Activated naive CD8-positive, alpha-beta T cell treated with anti-CD3 and anti-CD28 coated beads, Interleukin-2, amount 50 U/mL, for 24 hours (primary cell): ENCODE data around the gene LRIT1.

ENCODE experiments used
- ATAC-seq: fragments of 150-1000 bp; cut with Tn5 transposase; one replicate; pipeline ENCODE4 v1.10.0; 2021
- DNase-seq: peaks from one replicate; pipeline ENCODE4 v3.0.0; 2021
- H3K27ac Mint-ChIP-seq: one replicate; pipeline ENCODE4 v1.8.0; 2021; ENCODE audit warnings: mild to moderate bottlenecking, mixed read lengths
- H3K27me3 Mint-ChIP-seq: one replicate; pipeline ENCODE4 v1.8.0; 2021; ENCODE audit warnings: mixed read lengths
- H3K36me3 Mint-ChIP-seq: one replicate; pipeline ENCODE4 v1.8.0; 2021; ENCODE audit warnings: low read depth, mixed read lengths
- H3K4me1 Mint-ChIP-seq: one replicate; pipeline ENCODE4 v1.8.0; 2021; ENCODE audit warnings: mixed read lengths
- H3K4me3 Mint-ChIP-seq: one replicate; pipeline ENCODE4 v1.8.0; 2021; ENCODE audit warnings: mild to moderate bottlenecking, moderate library complexity, mixed read lengths
- H3K9me3 Mint-ChIP-seq: one replicate; pipeline ENCODE4 v1.8.0; 2021; ENCODE audit warnings: mixed read lengths

The LRIT1 gene

DNA sequence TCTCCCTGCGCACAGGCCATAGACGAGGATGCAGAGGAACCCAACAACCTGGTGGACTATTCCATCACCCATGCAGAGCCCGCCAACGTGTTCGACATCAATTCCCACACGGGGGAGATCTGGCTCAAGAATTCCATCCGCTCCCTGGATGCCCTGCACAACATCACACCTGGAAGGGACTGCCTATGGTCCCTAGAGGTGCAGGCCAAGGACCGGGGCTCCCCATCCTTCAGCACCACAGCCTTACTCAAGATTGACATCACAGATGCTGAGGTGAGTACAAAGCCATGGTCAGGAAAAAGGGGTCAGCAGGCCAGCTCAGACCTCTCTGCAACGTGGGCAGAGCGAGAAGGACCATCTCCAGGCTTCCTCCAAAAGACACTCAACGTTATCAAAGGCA lies 28.3 kb downstream of the LRIT1 start:
- ATAC-seq, result no peak
- no peaks in the 10 kb centered on the region for H3K27me3 Mint-ChIP-seq
- no peaks in the 10 kb centered on the region for H3K9me3 Mint-ChIP-seq
- H3K4me1 Mint-ChIP-seq, result no peaks in the 10 kb centered on the region
- no peak overlapping the region for H3K4me3 Mint-ChIP-seq
- no peak for DNase-seq
- H3K27ac Mint-ChIP-seq, result no peak overlapping the region
- no peaks in the 10 kb centered on the region for H3K36me3 Mint-ChIP-seq

DNA sequence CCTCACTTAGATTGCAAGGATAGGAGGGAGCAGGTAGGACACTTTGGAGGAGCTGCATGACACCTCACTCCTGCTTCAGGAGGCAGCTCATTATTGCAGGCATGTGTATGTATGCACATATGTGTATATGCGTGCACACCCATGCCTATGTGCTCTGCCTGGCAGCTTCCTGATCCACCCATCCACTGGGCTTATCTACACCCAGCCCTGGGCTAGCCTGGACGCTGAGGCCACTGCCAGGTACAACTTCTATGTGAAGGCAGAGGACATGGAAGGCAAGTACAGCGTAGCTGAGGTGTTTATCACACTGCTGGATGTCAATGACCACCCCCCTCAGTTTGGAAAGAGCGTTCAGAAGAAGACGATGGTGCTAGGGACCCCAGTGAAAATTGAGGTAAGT lies 29.3 kb downstream of the LRIT1 start:
- no peaks in the 10 kb centered on the region for H3K36me3 Mint-ChIP-seq
- H3K9me3 Mint-ChIP-seq, result no peaks in the 10 kb centered on the region
- no peak overlapping the region for H3K4me3 Mint-ChIP-seq
- peaks cover 3% of the 10 kb centered on the region for H3K27me3 Mint-ChIP-seq
- no peak for ATAC-seq
- DNase-seq, result no peak
- H3K27ac Mint-ChIP-seq, result no peak overlapping the region
- H3K4me1 Mint-ChIP-seq, result no peaks in the 10 kb centered on the region

DNA sequence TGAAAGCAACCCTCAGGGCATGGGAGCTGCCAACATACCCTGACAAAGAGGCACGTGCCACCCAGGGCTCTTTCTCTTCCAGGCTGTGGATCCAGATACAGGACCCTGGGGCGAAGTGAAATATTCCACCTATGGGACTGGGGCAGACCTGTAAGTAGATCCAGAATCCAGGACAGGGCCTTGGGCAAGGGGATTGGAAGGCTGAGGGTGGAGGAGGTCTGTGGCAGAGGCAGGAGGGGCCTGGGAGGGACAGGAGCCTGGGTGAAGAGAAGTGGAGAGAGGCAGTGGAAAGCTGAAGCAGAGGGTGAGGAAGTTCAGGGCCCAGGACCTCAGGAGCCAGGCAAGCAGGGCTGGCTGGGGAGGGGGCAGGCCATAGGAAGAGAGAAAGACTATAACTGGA lies 29.8 kb downstream of the LRIT1 start:
- H3K36me3 Mint-ChIP-seq, result no peaks in the 10 kb centered on the region
- ATAC-seq, result no peak
- H3K4me3 Mint-ChIP-seq, result no peak overlapping the region
- no peaks in the 10 kb centered on the region for H3K9me3 Mint-ChIP-seq
- peaks cover 5% of the 10 kb centered on the region for H3K27me3 Mint-ChIP-seq
- H3K4me1 Mint-ChIP-seq, result no peaks in the 10 kb centered on the region
- H3K27ac Mint-ChIP-seq, result no peak overlapping the region
- DNase-seq, result no peak

DNA sequence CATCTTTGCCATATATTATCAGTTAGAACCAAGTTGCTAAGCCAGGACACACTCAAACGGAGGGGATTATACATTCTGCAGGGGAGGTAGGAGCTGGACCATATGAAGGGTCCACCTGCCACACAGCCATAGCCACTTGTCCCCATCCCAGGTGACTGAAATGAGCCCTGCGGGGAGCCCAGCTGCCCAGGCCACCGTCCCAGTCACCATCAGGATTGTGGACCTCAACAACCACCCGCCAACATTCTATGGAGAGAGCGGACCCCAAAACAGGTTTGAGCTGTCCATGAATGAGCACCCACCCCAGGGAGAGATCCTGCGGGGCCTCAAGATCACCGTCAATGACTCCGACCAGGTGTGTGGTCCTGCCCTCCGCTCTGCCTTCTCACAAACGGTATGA lies 33.3 kb downstream of the LRIT1 start:
- DNase-seq (no peak), ATAC-seq (no peak)
- no peaks in the 10 kb centered on the region for H3K36me3 Mint-ChIP-seq
- peaks cover 5% of the 10 kb centered on the region for H3K27me3 Mint-ChIP-seq
- H3K27ac Mint-ChIP-seq, result no peak overlapping the region
- H3K9me3 Mint-ChIP-seq, result no peaks in the 10 kb centered on the region
- no peak overlapping the region for H3K4me3 Mint-ChIP-seq
- H3K4me1 Mint-ChIP-seq, result no peaks in the 10 kb centered on the region

DNA sequence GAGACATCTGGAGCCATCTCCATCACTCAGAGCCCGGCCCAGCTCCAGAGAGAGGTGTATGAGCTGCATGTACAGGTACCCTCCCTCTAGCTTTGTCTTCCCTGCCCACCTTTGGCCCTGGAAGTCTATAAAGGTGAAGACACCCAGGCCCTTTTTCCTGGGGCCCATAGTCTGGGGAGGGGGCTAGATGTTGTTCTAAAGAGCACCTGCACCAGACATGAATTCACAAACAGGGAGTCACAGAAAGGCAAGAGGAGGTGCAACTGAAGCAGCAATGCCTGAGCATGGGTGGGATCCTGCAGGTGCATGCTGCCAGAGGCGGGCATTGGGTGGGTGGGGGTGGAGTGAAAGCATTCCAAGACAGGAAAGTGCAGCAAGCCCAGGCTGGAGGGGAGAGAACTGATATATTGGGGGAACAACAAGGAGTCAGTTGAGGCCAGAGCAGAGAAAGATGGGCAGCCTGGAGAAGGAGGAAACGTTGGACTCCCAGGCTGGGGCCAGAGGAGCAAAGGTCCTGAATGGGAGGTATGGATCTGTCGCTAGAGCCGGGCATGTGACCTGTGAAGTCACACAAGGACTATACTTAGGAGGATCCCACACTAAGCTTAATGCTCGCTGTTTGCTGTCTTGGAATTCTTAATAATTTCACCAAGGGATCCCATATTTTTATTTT lies 35.4 kb downstream of the LRIT1 start:
- no peak for ATAC-seq
- Mint-ChIP-seq H3K27ac (no peak overlapping the region), H3K9me3 (no peaks in the 10 kb centered on the region), H3K27me3 (peaks cover 5% of the 10 kb centered on the region), H3K4me3 (no peak overlapping the region), H3K36me3 (no peaks in the 10 kb centered on the region), H3K4me1 (no peaks in the 10 kb centered on the region)
- no peak for DNase-seq

DNA sequence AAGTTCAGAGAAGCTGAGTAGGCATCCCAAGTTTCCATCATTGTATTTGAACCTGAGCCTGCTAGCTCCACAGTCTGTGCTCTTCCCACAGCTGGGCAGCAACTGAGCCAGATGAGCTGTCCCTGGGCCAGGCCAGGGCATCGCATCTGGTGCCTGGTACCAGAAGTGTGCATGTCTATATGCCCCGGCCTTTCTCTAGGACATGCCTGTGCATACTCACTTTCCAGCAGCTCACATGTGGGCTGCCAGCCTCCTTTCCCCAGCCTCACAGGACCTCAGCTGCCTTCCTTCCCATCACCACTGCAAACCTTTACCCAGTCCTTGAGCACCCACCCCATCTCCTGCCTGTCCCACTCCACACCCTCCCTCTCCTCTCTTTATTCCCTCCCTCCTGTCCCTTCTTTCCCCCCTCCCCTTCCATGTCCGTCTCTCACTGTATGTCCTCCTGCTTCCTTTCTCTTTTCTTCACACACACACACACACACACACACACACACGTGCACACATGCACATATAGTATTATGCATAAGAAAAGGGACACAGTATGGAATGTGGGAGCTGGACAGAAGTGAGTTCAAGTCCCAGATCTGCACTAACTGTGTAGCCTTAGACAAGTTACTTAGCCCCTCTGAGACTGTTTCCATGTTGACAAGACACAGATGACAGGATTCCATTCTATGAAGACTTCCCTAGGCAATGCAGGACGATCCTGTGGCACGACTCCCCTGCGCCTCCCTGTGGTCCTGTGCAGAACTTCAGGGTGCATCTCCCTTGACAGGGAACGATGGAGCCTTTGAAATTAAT lies 36.1 kb downstream of the LRIT1 start:
- H3K9me3 Mint-ChIP-seq, result no peaks in the 10 kb centered on the region
- no peak overlapping the region for H3K27ac Mint-ChIP-seq
- no peaks in the 10 kb centered on the region for H3K36me3 Mint-ChIP-seq
- H3K27me3 Mint-ChIP-seq, result peaks cover 5% of the 10 kb centered on the region
- DNase-seq (peak; percentile 77), ATAC-seq (peak; percentile 79)
- no peaks in the 10 kb centered on the region for H3K4me1 Mint-ChIP-seq
- no peak overlapping the region for H3K4me3 Mint-ChIP-seq

DNA sequence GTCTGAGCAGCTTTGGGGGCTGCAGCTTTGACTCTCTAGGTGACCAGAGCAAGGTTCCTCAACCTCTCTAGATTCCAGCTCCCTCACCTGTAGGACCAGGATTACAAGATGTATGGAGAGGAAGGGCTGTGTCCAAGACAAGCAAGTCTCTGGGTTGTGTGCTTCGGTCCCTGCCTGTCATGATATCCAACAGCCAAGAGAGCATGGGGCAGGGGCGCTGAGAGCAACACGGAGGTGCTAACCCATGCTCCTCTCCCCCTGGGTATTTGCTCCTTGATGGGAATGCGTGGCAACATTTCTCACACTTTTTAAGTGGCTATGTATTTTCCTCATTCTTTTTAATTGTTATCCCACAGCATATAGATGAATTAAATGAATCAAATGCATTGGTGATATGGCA lies 36.7 kb downstream of the LRIT1 start:
- H3K9me3 Mint-ChIP-seq, result no peaks in the 10 kb centered on the region
- H3K36me3 Mint-ChIP-seq, result no peaks in the 10 kb centered on the region
- H3K4me1 Mint-ChIP-seq, result no peaks in the 10 kb centered on the region
- DNase-seq (no peak), ATAC-seq (no peak)
- no peak overlapping the region for H3K27ac Mint-ChIP-seq
- H3K27me3 Mint-ChIP-seq, result peaks cover 5% of the 10 kb centered on the region
- no peak overlapping the region for H3K4me3 Mint-ChIP-seq

DNA sequence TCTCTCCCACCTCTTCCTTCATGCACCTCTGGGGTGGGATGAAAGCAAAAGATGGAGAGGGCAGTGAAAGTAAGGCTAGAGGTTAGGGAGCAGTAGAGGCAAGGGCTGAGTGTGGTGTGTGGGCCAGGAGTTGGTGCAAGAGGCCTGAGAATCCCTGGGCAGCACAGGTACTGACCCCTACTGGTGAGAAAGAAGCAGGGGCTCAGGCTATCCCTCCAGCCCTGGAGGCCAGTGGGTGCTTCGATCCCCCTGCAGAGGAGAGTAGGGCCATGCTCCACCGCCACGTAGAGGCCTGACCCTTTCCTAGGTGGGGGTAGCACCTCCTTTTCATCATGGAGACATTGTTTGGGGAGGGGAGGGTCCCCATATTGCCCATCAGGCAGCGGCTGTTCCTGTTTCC lies 37.2 kb downstream of the LRIT1 start:
- H3K4me1 Mint-ChIP-seq, result no peaks in the 10 kb centered on the region
- H3K4me3 Mint-ChIP-seq, result no peak overlapping the region
- ATAC-seq, result peak; percentile 20
- H3K36me3 Mint-ChIP-seq, result no peaks in the 10 kb centered on the region
- no peaks in the 10 kb centered on the region for H3K9me3 Mint-ChIP-seq
- H3K27me3 Mint-ChIP-seq, result peaks cover 5% of the 10 kb centered on the region
- H3K27ac Mint-ChIP-seq, result no peak overlapping the region
- DNase-seq, result no peak

DNA sequence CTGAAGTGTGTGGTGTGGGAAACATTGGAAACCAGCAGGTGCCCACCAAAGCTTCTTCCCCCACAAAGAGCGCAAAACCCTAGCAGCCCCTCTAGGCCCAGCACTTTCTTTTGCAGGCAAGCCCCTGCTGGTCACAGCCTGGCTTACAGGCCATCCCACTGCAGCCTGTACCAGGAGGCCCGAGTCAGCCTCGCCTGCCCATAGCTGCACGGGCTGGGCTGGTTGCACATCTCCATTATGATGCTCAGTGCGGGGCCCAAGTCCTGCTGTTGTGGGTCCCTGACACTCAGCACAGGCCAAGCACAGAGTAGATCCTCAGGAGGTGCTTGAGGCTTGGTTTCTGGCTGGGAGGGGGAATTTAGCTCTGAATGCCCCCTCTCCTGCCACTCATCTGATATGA lies 39.0 kb downstream of the LRIT1 start:
- no peaks in the 10 kb centered on the region for H3K4me1 Mint-ChIP-seq
- no peaks in the 10 kb centered on the region for H3K9me3 Mint-ChIP-seq
- no peak for ATAC-seq
- H3K36me3 Mint-ChIP-seq, result no peaks in the 10 kb centered on the region
- no peak overlapping the region for H3K4me3 Mint-ChIP-seq
- no peak overlapping the region for H3K27ac Mint-ChIP-seq
- peaks cover 11% of the 10 kb centered on the region for H3K27me3 Mint-ChIP-seq
- no peak for DNase-seq

DNA sequence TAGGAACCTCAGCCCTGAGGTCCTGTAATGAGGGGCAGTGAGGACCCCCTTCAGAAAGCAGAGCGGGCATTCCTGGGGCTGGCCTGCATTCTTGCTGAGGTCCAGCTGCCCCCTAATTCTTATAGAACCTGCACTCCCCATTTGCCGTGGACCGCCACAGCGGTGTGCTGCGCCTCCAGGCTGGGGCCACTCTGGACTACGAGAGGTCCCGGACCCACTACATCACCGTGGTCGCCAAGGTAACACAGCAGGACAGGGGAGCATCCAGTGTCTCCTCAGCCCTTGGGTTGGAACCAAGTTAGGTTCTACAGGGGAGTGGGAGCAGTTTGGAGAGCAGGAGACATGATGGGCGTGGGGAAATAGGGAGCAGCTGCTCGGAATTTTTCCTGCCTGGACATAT lies 39.7 kb downstream of the LRIT1 start:
- no peak for DNase-seq
- ATAC-seq, result no peak
- no peaks in the 10 kb centered on the region for H3K36me3 Mint-ChIP-seq
- no peaks in the 10 kb centered on the region for H3K4me1 Mint-ChIP-seq
- H3K9me3 Mint-ChIP-seq, result no peaks in the 10 kb centered on the region
- H3K27me3 Mint-ChIP-seq, result peaks cover 8% of the 10 kb centered on the region
- H3K27ac Mint-ChIP-seq, result no peak overlapping the region
- H3K4me3 Mint-ChIP-seq, result no peak overlapping the region

DNA sequence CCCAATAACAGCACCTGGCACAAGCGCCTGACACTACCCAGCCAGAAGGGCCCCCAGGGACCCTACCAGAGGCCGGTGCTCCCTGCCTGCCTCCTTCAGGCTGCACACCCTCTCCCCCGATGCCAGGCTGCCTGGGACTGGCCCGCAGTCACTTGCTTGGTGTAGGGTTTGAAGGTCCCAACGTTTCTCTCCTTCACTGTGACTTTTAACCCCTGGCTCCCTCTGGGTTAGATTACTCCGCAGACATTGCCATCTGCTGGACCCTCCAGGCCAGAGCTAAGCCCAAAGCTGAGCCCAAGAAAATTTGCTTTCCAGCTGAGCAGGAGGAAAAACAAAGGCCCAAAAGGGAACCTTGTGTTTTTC lies 40.1 kb downstream of the LRIT1 start:
- Mint-ChIP-seq H3K27me3 (peaks cover 12% of the 10 kb centered on the region), H3K9me3 (no peaks in the 10 kb centered on the region), H3K27ac (no peak overlapping the region), H3K4me3 (no peak overlapping the region), H3K4me1 (no peaks in the 10 kb centered on the region), H3K36me3 (no peaks in the 10 kb centered on the region)
- no peak for DNase-seq
- no peak for ATAC-seq

DNA sequence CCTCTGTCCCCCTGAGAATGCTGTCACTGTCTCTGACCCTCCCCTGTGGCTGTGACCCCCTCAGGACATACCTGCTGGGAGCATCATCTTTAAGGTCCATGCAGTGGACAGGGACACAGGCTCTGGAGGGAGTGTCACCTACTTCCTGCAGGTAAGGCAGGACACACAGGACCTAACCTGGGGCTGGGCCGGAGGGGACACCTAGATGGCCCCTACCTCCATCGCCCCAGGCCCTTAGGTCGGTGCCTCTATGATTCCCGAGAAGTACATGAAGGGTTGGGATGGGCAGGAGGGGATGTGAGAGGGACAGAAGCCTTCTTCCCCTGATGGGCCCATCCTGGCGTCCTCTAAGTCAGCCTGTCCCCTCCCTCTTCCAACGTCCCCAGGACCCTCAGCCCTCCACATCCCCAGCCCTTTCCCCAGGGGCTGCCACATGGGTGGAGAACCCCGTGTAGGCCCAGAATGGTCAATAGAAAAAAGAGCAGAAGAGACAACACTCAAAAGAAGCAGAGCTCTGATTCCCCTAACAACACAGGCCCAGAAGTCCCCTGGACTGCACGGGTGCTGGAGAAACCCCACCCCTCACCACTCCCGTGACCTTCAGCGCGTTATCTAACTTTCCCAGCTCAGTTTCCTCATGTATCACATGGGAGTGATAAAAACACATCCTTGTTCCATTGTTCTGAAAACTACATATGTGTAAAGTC lies 40.7 kb downstream of the LRIT1 start:
- H3K27ac Mint-ChIP-seq, result no peak overlapping the region
- H3K36me3 Mint-ChIP-seq, result no peaks in the 10 kb centered on the region
- no peaks in the 10 kb centered on the region for H3K9me3 Mint-ChIP-seq
- H3K4me1 Mint-ChIP-seq, result no peaks in the 10 kb centered on the region
- H3K4me3 Mint-ChIP-seq, result no peak overlapping the region
- DNase-seq (no peak), ATAC-seq (no peak)
- peaks cover 18% of the 10 kb centered on the region for H3K27me3 Mint-ChIP-seq

DNA sequence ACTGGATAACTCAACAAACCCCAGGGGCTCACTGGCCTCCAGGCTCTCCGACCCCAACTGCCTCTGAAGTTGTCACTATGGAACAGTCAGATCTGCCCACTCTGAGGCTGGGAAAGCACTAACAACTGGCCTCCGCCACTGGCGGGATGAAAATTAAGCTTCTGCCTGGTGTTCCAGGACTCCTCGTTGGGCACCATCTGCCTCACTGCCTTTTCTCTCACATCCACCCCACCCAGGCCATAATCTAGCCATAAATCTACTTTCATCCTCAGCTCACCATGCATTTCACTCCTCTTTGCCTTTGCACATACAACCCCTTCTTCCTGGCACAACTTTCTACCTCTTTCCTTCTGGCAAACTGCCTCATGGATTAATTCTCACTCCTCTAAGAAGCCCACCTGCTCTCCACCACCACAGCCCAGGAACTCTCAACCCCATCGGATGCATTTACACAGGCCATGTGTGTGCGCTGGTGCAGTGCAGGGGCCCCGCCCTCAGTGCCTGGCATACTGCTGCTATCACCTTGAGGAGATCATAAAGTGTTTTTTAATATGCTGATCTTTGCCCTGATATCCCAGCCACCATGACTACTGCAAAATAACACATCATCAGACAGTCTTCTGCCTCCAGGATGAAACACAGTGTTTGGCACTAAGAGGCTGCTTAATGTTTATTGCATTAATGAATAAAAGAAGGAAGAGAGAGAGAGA lies 43.0 kb downstream of the LRIT1 start:
- Mint-ChIP-seq H3K4me3 (no peak overlapping the region), H3K9me3 (no peaks in the 10 kb centered on the region), H3K4me1 (peaks cover 4% of the 10 kb centered on the region), H3K36me3 (no peaks in the 10 kb centered on the region), H3K27me3 (peaks cover 29% of the 10 kb centered on the region), H3K27ac (no peak overlapping the region)
- no peak for ATAC-seq
- DNase-seq, result no peak

DNA sequence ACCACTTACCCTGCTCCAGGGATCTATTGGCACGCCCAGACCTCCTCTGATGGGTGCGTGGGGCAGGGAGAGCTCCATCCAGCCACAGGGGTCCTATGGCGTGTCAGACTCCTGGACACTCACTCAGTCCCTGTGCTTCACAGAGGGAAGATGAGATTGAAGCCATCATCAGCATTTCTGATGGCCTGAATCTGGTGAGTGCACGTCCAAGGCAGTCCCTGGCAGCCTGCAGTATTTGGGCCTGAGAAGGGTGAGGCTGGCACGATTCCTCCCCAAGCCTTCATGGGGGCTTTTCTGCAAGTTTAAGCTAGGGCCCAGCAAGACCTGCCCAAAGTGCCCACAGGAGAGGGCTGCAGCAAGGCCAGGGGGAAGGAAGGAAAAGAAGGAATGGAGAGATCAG lies 43.7 kb downstream of the LRIT1 start:
- Mint-ChIP-seq H3K36me3 (no peaks in the 10 kb centered on the region), H3K27me3 (peaks cover 30% of the 10 kb centered on the region), H3K4me1 (peaks cover 4% of the 10 kb centered on the region), H3K27ac (no peak overlapping the region), H3K9me3 (no peaks in the 10 kb centered on the region), H3K4me3 (no peak overlapping the region)
- ATAC-seq (no peak), DNase-seq (no peak)

DNA sequence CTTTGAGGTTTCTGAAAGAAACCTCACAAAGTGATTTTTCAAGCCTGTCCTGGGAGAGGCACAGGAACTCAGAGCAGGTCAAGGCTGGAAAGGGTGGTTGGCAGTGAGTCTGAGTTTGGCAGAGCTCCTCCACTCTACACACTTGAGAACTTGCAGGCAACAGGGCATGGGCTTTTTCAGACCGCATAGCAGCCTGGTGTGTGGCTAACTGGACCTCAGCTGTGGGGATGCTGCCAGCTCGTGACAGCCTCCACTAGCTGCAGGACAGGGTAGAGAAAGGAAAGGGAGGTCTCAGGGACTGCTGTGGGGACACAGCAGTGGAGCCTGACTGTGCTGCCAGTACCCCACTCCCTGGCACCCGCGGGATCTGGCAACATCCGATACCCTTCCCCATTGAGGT lies 44.4 kb downstream of the LRIT1 start:
- no peak overlapping the region for H3K27ac Mint-ChIP-seq
- H3K36me3 Mint-ChIP-seq, result no peaks in the 10 kb centered on the region
- H3K4me1 Mint-ChIP-seq, result peaks cover 4% of the 10 kb centered on the region
- H3K4me3 Mint-ChIP-seq, result no peak overlapping the region
- ATAC-seq (no peak), DNase-seq (no peak)
- H3K27me3 Mint-ChIP-seq, result peaks cover 33% of the 10 kb centered on the region
- no peaks in the 10 kb centered on the region for H3K9me3 Mint-ChIP-seq
